CD4-positive, CD25-positive, alpha-beta regulatory T cell (primary cell): Measurements from ENCODE around the gene CDK5RAP2. TPM values are rescaled to one million over a fixed set of nuclear protein-coding genes. Genes with fewer than 3 reads are reported as not detected.
"Not testable (repeated sequence)": the region's sequence is repeated elsewhere in the genome, so short reads cannot be mapped to it uniquely, and the experiment has no call there.

Experiments used
- ATAC-seq, 2 donors: fragments of 150-1000 bp; cut with Tn5 transposase; one replicate each; pipeline ENCODE4 v1.10.0; 2021; ENCODE audit warnings: low read depth in 2 of 2, moderate number of reproducible peaks in 2 of 2, moderate library complexity in 1 of 2
- DNase-seq, 3 donors: peaks; one replicate each; pipeline versions ENCODE4 v3.0.0 to v3.0.0-alpha.2; 2012 to 2022; ENCODE audit warnings: mixed read lengths in 1 of 3
- H3K27ac ChIP-seq: one replicate; pipeline ENCODE4 v1.7.0; 2013; ENCODE audit warnings: mild to moderate bottlenecking, low read length; ENCODE audit not compliant: insufficient read depth, poor library complexity, severe bottlenecking
- H3K27me3 ChIP-seq: one replicate; pipeline ENCODE4 v1.7.0; 2013; ENCODE audit warnings: low read length; ENCODE audit not compliant: control insufficient read depth, insufficient read depth
- H3K36me3 ChIP-seq: one replicate; pipeline ENCODE4 v1.7.0; 2013; ENCODE audit warnings: mild to moderate bottlenecking, low read length, moderate library complexity; ENCODE audit not compliant: control insufficient read depth, insufficient read depth
- H3K4me1 ChIP-seq: 2 replicates; pipeline ENCODE4 v1.7.0; 2013; ENCODE audit warnings: mild to moderate bottlenecking, low read length; ENCODE audit not compliant: insufficient read depth, control insufficient read depth, poor library complexity, severe bottlenecking
- H3K4me3 ChIP-seq: one replicate; pipeline ENCODE4 v1.7.0; 2013; ENCODE audit warnings: low read depth, mild to moderate bottlenecking, low read length, moderate library complexity
- H3K9me3 ChIP-seq, 2 experiments: 1 replicate in 1 of 2; 2 replicates in 1 of 2; pipeline ENCODE4 v1.7.0; 2013; ENCODE audit warnings: low read length in 2 of 2, mild to moderate bottlenecking in 1 of 2, moderate library complexity in 1 of 2; ENCODE audit not compliant: control insufficient read depth in 2 of 2
- H3K27ac Mint-ChIP-seq, 3 donors: one replicate each; pipeline ENCODE4 v1.8.0; 2020 to 2022; ENCODE audit warnings: mild to moderate bottlenecking in 3 of 3, mixed read lengths in 3 of 3, moderate library complexity in 2 of 3
- H3K27me3 Mint-ChIP-seq: one replicate; pipeline ENCODE4 v1.8.0; 2022; ENCODE audit warnings: mild to moderate bottlenecking, mixed read lengths
- H3K36me3 Mint-ChIP-seq: one replicate; pipeline ENCODE4 v1.8.0; 2020; ENCODE audit warnings: mixed read lengths
- H3K4me1 Mint-ChIP-seq, 4 donors: one replicate each; pipeline ENCODE4 v1.8.0; 2020 to 2022; ENCODE audit warnings: mixed read lengths in 4 of 4, mild to moderate bottlenecking in 1 of 4
- H3K4me3 Mint-ChIP-seq, 4 donors: one replicate each; pipeline ENCODE4 v1.8.0; 2020 to 2022; ENCODE audit warnings: mild to moderate bottlenecking in 4 of 4, mixed read lengths in 4 of 4, moderate library complexity in 3 of 4
- H3K9me3 Mint-ChIP-seq, 7 donors: one replicate each; pipeline ENCODE4 v1.8.0; 2020 to 2022; ENCODE audit warnings: mixed read lengths in 7 of 7, mild to moderate bottlenecking in 3 of 7, moderate library complexity in 2 of 7
- polyA plus RNA-seq, 4 donors: library from polyadenylated mRNA; unstranded; fragments of 300-500 nt; fragmentation: Illumina TruSeq; gene quantifications; one replicate each; pipeline ENCODE4 v1.2.3, GENCODE V29; 2021
- total RNA-seq: library from RNA; stranded (reverse); gene quantifications from one replicate; pipeline ENCODE4 v1.2.3, GENCODE V29; 2022

The CDK5RAP2 gene
- total and polyA plus RNA-seq, 5 donors from 2014 or later = 14.6 to 64.5 (median 16.9) TPM

GRCh38 chr9:120531683-120532300, 48.2 kb downstream of the CDK5RAP2 start:
- no peak overlapping the region for H3K4me3 Mint-ChIP-seq
- no peaks in the 10 kb centered on the region for H3K9me3 ChIP-seq
- peaks cover 0 to 3% (median 0%) of the 10 kb centered on the region in 7 donors for H3K9me3 Mint-ChIP-seq
- ATAC-seq = no peak
- H3K4me1 ChIP-seq = no peaks in the 10 kb centered on the region
- no peak overlapping the region for H3K4me3 ChIP-seq
- peak in 1 of 3 donors; percentile 31 for DNase-seq
- H3K4me1 Mint-ChIP-seq = peaks cover 0 to 7% (median 1%) of the 10 kb centered on the region in 4 donors
- H3K27ac Mint-ChIP-seq = no peak overlapping the region
- peaks cover 92% of the 10 kb centered on the region for H3K36me3 ChIP-seq
- no peak overlapping the region for H3K27ac ChIP-seq
- H3K36me3 Mint-ChIP-seq = peaks cover 89% of the 10 kb centered on the region
- no peaks in the 10 kb centered on the region for H3K27me3 Mint-ChIP-seq
- H3K27me3 ChIP-seq = no peaks in the 10 kb centered on the region

GRCh38 chr9:120530220-120530832, 49.6 kb downstream of the CDK5RAP2 start:
- not testable (repeated sequence) for H3K4me1 ChIP-seq, H3K27me3 ChIP-seq, H3K27ac Mint-ChIP-seq, ATAC-seq, H3K4me3 ChIP-seq, H3K27me3 Mint-ChIP-seq, H3K27ac ChIP-seq, H3K9me3 ChIP-seq, DNase-seq, H3K9me3 Mint-ChIP-seq
- H3K36me3 ChIP-seq = peaks cover 91% of the 10 kb centered on the region
- Mint-ChIP-seq H3K4me3 (peak overlapping the region in 1 of 4 donors; percentile 49), H3K36me3 (peaks cover 89% of the 10 kb centered on the region), H3K4me1 (peaks cover 0 to 14% (median 2%) of the 10 kb centered on the region in 4 donors)

GRCh38 chr9:120528829-120529228, 51.1 kb downstream of the CDK5RAP2 start:
- Histone ChIP-seq H3K4me1 (no peaks in the 10 kb centered on the region), H3K27ac (no peak overlapping the region), H3K36me3 (peaks cover 93% of the 10 kb centered on the region), H3K27me3 (no peaks in the 10 kb centered on the region), H3K9me3 (no peaks in the 10 kb centered on the region), H3K4me3 (no peak overlapping the region)
- H3K4me1 Mint-ChIP-seq = peaks cover 0 to 12% (median 1%) of the 10 kb centered on the region in 4 donors
- no peak overlapping the region for H3K4me3 Mint-ChIP-seq
- ATAC-seq (no peak), DNase-seq (no peak)
- H3K27me3 Mint-ChIP-seq = no peaks in the 10 kb centered on the region
- peaks cover 82% of the 10 kb centered on the region for H3K36me3 Mint-ChIP-seq
- H3K27ac Mint-ChIP-seq = peak overlapping the region in 1 of 3 donors; percentile 28
- H3K9me3 Mint-ChIP-seq = peaks cover 0 to 4% (median 0%) of the 10 kb centered on the region in 7 donors

GRCh38 chr9:120528327-120528726, 51.6 kb downstream of the CDK5RAP2 start:
- Histone ChIP-seq H3K4me1 (no peaks in the 10 kb centered on the region), H3K36me3 (peaks cover 93% of the 10 kb centered on the region), H3K4me3 (no peak overlapping the region), H3K27ac (no peak overlapping the region), H3K9me3 (no peaks in the 10 kb centered on the region), H3K27me3 (no peaks in the 10 kb centered on the region)
- Mint-ChIP-seq H3K27me3 (no peaks in the 10 kb centered on the region), H3K36me3 (peaks cover 83% of the 10 kb centered on the region), H3K27ac (peak overlapping the region in 1 of 3 donors; percentile 28), H3K4me3 (no peak overlapping the region), H3K9me3 (peaks cover 0 to 4% (median 0%) of the 10 kb centered on the region in 7 donors), H3K4me1 (peaks cover 0 to 11% (median 1%) of the 10 kb centered on the region in 4 donors)
- ATAC-seq (no peak), DNase-seq (no peak)

GRCh38 chr9:120526534-120526933, 53.4 kb downstream of the CDK5RAP2 start:
- no peak for ATAC-seq

GRCh38 chr9:120524863-120525262, 55.1 kb downstream of the CDK5RAP2 start:
- Mint-ChIP-seq H3K4me3 (no peak overlapping the region), H3K4me1 (peaks cover 0 to 7% (median 1%) of the 10 kb centered on the region in 4 donors), H3K9me3 (peaks cover 0 to 1% (median 0%) of the 10 kb centered on the region in 7 donors), H3K27ac (no peak overlapping the region), H3K27me3 (no peaks in the 10 kb centered on the region), H3K36me3 (peaks cover 73% of the 10 kb centered on the region)
- no peak for DNase-seq
- ATAC-seq = no peak
- Histone ChIP-seq H3K27ac (no peak overlapping the region), H3K36me3 (peaks cover 81% of the 10 kb centered on the region), H3K4me1 (no peaks in the 10 kb centered on the region), H3K27me3 (no peaks in the 10 kb centered on the region), H3K4me3 (no peak overlapping the region), H3K9me3 (no peaks in the 10 kb centered on the region)

More at GRCh38 chr9:120526534-120526933, 53.4 kb downstream of the CDK5RAP2 start:
- no peak overlapping the region for H3K27ac ChIP-seq
- H3K4me1 Mint-ChIP-seq = peaks cover 0 to 7% (median 1%) of the 10 kb centered on the region in 4 donors
- H3K27me3 Mint-ChIP-seq = no peaks in the 10 kb centered on the region
- peak overlapping the region in 1 of 3 donors; percentile 41 for H3K27ac Mint-ChIP-seq
- DNase-seq = no peak
- H3K4me1 ChIP-seq = no peaks in the 10 kb centered on the region
- no peak overlapping the region for H3K4me3 Mint-ChIP-seq
- no peaks in the 10 kb centered on the region for H3K9me3 ChIP-seq
- H3K36me3 Mint-ChIP-seq = peaks cover 80% of the 10 kb centered on the region
- no peak overlapping the region for H3K4me3 ChIP-seq
- peaks cover 91% of the 10 kb centered on the region for H3K36me3 ChIP-seq
- peaks cover 0 to 2% (median 0%) of the 10 kb centered on the region in 7 donors for H3K9me3 Mint-ChIP-seq
- H3K27me3 ChIP-seq = no peaks in the 10 kb centered on the region

GRCh38 chr9:120524038-120524437, 55.9 kb downstream of the CDK5RAP2 start:
- Mint-ChIP-seq H3K4me3 (no peak overlapping the region), H3K4me1 (peaks cover 0 to 7% (median 1%) of the 10 kb centered on the region in 4 donors), H3K36me3 (peaks cover 71% of the 10 kb centered on the region), H3K27ac (no peak overlapping the region), H3K9me3 (peaks cover 0 to 1% (median 0%) of the 10 kb centered on the region in 7 donors), H3K27me3 (no peaks in the 10 kb centered on the region)
- Histone ChIP-seq H3K27me3 (no peaks in the 10 kb centered on the region), H3K9me3 (no peaks in the 10 kb centered on the region), H3K4me1 (no peaks in the 10 kb centered on the region), H3K36me3 (peaks cover 75% of the 10 kb centered on the region), H3K4me3 (no peak overlapping the region), H3K27ac (no peak overlapping the region)
- DNase-seq (no peak), ATAC-seq (no peak)
